ENCODE measurements around the gene L3MBTL1.
A peak's percentile ranks its signal among the peaks of the same experiment; 100 is the strongest.

The L3MBTL1 gene

DNA sequence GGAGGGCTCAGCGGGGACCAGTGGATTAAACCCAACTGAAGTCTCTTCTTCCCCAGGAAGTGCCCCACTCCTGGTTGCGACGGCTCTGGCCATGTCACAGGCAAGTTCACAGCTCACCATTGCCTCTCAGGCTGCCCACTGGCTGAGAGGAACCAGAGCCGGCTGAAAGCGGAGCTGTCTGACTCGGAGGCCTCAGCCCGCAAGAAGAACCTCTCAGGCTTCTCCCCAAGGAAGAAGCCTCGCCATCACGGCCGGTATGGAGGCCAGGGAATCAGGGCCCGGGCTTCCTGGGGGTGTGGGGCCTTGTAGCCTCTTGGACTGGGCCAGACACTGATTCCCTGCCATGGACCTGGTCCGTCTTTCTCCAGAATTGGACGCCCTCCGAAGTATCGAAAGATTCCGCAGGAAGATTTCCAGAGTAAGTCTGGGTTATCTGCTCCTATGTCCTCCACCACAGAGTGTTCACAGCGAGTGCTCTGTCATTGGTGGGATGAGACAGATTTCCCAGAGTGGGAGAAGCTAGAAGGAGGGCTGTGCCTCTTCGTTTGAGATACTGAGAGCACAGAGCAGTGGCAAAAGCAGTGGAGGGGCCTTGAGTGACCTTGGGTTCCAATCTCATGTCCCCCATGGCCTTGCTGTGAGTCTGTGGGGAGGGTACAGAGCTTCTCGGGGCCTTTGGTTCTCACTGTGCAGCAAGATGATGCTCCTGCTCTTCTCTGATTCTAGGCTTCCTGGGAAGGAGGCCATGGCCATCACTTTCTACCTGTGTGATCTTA, 28.7 kb downstream of the L3MBTL1 start:
- no peak for DNase-seq

DNA sequence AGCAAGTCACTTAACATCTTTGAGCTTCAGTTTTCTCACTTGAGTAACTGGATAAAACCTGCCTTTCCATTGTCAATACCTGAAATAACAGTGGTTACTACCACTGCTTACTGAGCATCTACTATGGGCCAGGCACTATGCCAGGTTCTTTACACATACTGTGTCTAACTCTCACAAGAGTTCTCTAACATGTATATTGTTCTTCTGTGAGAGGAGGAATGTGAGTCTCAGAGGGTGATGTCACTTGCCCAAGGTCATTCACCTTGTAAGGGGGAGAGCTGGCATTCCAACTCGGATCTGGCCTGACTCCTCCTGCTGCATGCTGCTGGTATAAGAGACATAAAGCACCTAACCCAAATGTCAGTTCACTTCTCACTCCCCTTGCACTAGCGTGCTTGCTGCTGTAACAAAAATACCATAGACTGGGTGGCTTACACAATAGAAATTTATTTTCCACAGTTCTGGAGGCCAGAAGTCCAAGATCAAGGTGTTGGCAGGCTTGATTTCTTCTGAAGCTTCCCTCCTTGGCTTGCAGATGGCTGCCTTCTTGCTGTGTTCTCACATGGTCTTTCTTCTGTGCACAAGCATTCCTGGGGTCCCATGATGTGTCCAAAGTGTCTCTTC, 29.4 kb downstream of the L3MBTL1 start:
- DNase-seq = no peak

DNA sequence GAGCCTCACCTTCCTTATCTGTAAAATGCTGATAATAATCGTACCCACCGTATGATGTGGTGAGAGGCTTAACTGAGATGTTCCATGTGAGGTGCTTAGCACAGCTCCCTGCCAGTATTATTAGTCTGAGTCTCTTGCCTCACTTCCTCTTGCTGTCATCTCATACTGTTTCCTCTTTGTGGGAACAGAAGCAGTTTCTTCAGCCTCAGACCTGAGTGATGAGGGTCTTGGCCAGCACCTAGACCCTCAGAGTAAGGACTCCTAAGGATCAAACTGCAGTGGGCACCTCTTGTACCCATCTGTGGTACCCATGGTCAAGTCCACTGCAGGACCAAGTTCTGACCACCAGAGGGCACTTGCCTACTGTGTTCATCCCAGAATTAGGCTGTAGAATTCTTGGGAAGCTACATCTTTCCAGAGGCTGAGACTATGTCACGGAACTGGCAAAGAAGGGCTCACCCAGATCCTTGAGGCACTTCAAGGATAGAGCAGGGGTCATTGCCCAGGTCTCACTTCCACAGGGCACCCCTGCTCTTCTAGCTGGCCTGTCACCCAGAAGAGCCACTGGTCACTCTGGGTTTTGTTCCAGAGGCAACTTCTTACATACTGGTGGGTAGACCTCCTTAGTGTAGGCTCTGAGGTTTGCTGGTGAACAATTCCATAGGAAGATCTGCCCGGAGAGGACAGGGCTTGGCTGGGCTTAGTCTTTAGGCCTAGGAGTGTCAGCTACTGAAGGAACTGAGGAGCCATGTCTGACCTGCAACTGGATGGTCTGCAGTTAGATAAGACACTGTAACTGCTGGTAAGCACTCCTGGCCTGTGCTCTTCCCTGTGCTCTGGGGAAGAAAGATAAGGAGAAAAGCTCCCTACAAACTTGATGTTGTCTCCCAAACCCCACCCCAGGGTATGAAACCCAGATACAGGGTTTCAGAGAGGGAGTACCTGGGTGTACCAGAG, 30.7 kb downstream of the L3MBTL1 start:
- DNase-seq = peak; percentile 68

DNA sequence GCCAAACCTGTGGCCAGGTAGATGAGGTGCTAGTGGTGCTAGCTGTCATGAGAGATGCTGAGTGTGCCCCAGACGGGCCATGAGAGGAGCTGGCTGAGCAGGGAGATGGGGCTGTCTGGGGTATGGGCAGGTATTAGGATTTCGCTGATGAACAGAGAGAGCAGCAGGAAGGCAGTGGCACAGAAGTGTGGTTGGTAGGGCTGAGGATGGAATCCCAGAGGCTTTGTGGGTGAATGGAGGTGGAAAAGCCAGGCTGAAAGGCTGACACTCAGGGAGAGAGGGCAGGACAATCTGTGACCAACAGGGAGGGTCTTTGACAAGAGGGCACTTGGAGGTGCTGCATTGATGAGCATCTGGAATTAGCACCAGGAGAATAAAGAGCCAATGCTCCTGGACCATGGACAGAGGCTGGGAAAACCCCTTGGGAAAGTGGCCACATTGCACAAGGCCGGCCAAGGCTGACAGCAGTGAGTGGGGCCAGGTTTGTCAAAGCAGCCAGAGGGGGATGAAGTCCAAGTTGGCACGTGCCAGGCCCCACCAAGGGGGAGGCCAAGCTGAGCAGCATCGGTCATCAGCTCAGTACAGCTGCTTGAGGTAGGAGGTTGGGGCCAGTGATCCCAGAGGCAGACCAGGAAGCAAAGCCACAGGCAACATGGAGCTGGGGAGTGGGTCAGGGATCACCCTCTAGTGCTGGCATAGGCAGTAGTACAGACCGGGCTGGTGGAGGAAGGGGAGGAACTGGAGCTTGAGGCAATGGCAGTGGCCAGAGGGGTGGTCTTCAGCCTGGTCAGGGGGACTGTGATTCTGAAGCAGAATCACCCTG, 31.6 kb downstream of the L3MBTL1 start:
- no peak for DNase-seq

DNA sequence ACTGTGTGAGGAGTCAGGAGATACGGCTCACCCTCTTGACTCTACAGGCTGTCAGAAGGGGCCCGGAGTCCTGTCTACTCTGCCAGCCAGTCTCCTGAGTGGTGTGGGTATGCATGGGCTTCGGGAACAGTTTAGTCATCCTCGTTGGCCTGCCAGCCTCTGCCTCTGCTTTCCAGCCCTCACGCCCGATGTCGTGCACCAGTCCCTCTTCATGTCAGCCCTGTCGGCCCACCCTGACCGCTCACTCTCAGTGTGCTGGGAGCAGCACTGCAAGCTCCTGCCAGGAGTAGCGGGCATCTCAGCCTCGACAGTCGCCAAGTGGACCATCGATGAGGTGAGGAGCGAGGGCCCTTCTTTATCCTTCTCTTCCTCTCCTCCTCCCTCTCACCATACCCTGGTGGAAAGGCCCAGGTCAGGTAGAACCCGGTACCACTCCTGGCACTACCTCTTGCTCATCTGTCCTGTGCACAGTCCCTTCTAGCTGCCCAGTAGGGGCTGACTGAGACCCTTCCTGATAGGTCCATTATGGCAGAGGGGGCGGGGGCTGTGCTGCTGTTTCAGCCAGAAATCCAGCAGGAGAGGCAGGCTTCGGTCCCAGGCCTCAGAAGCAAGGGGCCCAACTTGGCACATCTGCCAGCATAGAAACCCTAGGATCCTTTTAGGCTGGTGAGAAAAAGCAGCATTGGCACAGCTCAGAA, 32.6 kb downstream of the L3MBTL1 start:
- DNase-seq = no peak

DNA sequence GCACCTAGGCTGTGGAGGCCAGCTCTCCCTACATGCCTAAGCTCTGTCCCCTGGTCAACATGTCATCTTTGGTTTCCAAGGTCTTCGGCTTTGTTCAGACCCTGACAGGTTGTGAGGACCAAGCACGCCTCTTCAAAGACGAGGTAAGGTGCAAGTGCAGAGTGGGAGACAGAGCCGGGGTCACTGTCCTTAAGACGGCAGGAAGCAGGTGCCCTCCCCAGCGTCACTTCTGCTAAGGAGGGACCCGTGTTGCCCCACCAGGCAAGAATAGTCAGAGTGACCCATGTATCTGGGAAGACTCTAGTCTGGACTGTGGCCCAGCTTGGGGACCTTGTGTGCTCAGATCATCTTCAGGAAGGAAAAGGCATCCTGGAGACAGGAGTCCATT, 33.2 kb downstream of the L3MBTL1 start:
- DNase-seq = no peak

DNA sequence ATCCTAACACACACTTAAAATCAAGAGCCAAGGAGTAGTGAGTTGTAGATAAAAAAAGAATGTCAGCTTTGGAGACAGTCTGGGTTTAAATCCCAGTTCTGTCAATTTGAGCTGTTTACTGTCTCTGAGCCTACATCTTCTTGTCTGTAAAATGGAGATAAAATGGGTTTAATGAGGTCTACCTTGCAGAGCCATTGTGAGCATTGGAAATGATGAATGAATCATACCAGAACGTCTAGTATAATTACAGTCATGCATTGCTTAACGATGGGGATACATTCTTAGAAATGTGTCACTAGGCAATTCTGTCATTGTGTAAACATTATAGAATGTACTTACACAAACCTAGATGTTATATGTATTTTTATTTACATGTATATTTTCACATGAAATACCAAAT, 33.7 kb downstream of the L3MBTL1 start:
- no peak for DNase-seq

DNA sequence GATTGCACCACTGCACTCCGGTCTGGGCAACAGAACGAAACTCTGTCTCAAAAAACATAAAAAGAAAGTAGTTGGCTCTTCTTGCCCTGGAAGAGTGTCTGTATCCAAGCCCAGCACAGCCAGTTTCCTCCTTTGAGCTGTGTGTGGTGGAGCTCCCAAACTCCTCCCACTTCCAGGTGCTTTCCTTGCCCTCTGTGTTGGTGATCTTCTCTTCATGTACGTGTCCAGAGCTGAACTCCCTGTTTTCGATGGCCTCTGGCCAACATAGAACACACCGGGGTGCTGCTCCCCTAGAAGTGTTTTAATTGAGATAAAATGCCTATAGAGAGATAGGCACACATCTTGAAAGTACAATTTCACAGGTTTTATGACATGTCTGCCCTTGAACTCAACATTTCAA, 34.7 kb downstream of the L3MBTL1 start:
- no peak for DNase-seq

DNA sequence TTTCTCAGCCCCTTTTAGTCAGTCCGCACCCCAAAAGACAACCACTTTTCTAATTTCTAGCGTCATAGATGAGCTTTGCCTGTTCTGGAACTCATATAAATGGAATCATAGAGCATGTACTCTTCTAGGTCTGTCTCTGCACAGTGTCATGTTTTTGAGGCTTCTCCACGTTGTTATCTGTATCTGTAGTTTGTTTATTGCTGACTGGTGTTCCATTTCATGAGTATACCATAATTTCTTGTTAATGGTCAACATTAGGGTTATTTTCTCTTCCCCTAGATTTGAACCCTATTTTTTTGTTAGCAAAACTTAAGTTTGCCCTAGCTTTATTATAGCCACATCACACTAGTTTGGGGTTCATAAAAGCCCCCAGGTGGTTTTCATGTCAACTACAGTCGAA, 35.2 kb downstream of the L3MBTL1 start:
- no peak for DNase-seq

DNA sequence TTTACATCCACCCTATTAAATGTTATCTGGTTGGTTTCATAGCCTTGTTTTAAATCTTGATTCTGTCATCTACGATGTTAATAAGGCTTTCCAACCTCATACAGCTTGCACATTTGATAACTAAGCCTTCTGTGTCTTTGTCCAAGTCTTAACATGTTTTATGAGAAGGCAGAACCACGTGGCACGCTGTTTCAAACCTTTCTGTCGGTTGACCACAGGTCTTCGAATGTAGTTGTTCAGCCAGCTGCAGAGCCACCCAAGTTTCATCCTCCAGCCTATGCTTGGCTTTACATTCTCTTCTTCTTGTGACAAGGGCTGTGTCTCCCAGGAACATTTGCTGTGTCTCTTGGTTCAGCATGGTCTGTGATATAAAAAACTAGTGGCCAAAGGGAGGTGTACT, 35.6 kb downstream of the L3MBTL1 start:
- DNase-seq = peak; percentile 5

DNA sequence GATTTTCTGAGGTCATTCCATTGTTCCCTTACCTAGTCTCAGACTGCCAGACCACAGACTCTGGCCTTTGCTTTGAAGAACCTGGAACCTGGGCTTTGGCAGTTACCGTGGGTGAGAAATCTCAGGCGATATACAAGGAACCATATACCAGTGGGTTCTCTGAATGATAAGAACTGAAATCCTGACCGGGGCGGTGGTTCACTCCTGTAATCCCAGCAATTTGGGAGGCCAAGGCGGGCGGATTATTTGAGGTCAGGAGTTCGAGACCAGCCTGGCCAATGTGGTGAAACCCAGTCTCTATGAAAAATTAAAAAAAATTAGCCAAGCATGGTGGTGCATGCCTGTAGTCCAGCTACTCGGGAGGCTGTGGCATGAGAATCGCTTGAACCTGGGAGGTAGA, 37.0 kb downstream of the L3MBTL1 start:
- DNase-seq = no peak

DNA sequence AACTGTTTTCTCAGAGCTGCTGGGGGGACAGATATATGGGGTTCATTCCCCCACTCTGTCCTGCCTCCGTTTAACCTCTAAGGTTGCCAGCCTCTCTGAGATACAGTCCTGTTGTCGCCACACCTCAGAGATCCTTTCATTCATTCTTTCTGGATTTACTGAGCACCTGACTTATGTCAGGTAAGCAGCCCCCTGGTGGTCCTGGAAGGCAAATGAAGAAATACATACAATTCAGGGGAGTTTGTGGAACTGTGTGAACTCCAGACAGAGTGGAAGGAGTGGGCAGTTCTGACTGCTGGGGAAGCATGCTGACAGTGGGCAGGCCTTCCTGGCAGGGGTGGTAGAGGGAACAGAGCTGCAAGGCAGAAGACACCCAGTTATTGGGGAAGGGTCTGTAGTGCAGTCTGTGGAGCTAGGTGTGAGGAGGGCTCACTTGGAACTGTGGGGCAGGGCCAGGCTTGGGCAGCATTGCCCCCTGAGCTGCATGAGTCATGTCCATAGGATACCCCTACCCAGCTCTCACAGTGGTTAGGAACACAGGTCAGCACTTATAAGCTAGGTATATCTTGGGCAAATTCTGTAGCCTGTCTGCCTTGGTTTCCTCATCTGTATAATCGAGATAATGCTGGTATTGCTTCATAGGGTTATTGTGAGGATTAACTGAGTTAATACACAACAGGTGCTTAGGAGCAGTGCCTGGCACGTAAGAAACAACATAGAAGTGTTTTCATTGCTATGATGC, 38.5 kb downstream of the L3MBTL1 start:
- DNase-seq = no peak

DNA sequence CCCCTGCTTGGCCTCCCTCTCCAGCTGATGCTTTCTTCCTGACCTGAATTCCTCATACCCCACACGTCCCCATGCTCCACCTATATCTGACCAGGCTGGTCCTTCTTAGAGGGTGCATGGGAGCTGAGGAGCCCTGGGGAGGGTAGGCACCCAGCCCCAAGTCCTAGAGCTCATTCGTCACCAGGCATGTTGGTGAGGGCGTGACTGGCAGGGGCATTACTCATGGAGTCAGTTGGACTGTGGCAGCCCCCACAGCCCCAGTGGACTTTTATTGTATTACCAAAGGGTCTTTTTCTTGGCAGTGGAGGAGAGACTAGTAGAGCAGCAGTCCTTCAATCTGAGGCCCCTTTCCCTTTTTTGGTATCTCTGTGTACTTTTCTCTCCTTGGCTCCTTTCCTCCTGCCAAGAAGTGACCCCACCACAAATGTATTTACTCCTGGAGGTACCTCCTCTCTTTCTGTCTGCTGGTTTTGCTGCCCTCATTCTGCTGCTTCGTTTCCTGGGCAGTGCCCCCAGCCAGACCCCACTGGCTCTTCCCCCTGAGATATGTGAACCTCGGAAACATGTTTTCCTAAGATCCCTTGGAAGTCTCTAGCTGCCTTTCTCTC, 40.9 kb downstream of the L3MBTL1 start:
- no peak for DNase-seq

DNA sequence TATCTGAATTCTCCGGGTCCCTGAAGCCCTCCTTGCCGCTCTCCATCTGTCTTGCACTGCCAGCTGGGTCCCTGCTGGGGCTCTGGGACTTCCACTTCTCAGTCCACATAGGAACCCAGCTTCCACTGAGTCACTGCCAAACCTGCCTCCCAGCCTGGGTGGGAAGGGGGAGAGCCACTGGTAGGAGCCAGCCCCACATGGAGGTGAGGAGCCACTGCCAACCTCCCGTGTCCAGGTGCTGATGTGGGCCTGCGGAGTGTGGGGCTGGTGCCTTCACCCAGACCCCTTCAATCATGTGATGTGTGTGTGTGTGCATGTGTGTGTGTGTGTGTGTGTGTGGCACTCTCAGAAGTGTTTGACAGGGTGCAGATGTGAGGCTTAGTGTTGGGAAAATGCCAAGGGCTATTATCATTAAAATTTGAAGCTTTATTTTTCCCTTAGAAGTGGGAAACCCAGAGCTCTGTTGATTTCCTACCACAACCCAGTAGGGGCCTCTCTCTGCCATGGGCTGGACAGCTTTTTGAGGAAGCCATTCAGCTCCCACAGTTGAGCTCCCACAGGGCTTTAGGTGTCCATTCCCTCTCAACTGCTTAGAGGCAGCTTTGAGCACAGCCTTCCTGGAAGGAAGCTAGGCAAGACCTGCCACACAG, 42.0 kb downstream of the L3MBTL1 start:
- peak; percentile 44 for DNase-seq

DNA sequence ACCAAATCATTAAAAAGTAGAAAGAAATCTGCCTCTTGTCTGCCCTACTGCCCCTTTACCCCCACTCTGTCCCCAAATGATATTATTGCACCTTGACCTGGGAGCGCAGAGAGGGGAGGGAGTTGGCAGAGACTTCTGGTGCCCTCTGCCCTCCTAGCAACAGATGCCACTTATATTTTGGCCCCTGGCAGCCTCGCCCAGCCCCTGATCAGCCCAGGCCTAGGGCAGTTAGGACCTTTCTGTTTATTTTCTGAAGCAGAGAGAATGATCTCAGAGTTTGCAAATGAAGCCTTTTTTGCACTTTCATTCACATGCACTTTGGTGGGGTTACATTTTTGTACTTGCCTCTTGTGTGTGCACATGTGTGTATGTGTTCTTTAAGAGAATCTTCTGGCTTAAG, 43.0 kb downstream of the L3MBTL1 start:
- no peak for DNase-seq

DNA sequence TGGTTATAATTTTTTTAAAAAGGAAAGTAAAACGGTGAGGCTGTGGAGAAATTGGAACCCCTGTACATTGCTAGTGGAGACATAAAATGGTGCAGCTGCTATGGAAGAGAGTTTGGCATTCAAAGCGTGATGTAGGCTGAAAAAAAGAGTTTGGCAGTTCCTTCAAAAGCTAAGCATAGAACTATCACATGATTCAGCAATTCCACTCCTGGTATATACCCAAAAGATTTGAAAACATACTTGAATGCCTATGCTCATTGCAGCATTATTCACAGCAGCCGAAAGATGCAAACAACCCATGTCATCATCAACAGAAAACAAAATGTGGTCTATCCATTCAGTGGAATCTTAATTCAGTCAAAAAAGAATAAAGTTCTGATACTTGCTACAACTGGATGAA, 46.9 kb downstream of the L3MBTL1 start:
- DNase-seq = no peak

DNA sequence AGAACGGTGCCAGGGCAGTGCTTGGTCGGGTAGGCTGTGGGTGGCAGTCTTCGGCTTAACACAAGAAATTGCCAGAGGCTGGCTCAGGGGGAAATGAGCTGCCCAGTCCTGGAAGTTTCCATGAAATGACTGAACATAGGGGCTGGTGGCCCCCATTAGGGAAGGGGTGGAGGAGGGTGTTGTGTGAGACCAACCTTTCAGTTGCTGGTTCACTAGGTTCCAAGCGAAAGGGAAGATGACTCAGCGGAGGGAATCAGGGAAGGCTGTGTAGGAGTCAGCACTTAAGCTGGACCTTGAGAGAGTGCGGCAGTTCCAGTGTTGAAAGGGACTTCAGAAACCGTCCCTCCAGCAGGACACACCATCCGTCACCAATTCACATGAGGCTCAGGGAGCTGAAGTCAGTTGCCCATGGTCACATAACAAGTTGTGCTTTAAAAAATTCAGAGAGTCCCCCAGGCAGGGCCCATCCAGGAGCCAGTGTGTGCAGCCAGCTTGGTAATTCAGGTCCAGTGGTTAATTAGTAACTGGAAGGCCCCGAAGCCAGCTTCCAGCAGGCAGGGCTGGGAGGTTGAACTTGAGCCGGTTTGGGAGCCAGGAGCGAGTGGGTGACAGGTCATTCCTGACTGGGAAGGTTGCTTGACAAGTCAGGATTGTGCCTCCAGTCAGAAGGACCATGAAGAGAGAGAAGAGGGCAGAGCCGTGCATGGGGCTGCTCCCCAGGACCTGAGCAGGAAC, 51.1 kb downstream of the L3MBTL1 start, which contains the start of gene SGK2:
Gene SGK2, plus strand, starts transcription at position 616 of the 735 bp plus-strand sequence. CDS start 7,469 bp downstream, outside the sequence.
- DNase-seq = no peak

DNA sequence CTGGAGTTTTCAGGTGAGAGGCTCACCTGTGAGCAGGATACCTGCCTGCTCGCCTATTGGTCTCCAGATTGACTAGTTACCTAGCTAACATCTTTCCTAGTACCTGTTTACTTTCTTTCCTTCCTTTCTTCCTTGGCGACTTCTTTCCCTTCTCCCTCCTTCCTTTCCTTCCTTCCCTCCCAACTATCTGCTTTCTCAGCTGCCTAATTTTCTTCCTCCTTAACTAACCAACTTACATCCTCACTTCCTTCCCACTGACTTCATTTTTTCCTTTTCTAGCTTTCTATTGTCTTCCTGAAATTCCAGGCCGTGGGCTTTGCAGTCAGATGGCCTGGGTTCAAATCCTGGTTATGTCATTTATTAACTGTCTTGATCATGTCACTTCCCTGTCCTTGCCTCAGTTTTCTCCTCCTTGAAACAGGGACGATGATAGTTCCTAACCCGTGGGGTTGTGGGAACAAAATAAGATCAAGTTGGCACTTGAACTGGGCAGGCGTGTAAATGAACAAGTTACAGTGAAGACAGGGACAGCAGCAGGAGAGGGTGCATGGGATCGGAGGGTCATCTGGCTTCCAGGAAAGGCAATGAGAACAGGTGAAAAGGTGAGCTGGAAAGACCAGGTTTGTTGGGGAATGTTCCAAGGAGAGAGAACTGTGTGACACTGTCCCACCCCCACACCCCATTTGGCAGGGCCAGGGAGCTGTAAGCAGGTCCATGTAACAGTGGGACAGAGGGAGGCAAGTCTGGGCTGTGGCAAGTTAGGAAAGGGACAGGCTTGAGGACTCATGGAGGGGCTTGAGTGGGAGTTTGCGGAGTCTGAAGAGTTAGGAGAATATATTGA, 51.9 kb downstream of the L3MBTL1 start:
- DNase-seq = no peak

DNA sequence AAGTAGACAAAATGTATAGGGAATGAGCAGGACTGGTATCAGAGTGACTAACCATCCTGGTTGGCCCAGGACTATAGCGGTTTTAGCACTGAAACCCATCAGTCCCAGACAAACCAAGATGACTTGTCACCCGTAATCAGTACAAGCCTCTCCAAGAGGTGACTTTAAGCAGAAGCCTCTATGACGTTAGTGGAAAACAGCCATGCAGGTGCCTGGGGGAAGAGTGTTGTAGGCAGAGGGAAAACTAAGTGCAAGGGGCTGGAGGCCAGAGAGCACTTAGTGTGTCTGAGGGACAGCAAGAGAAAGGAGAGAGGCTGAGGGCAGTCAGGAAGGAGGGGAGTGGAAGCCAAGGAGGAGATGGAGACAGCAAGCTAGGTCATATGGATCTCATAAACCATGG, 53.5 kb downstream of the L3MBTL1 start:
- DNase-seq = no peak

Measured in MV-4-11 (cell line).